ENCODE measurements around the gene MBD2.
"Not testable (repeated sequence)": the region's sequence is repeated elsewhere in the genome, so short reads cannot be mapped to it uniquely, and the experiment has no call there.

Gene MBD2

DNA sequence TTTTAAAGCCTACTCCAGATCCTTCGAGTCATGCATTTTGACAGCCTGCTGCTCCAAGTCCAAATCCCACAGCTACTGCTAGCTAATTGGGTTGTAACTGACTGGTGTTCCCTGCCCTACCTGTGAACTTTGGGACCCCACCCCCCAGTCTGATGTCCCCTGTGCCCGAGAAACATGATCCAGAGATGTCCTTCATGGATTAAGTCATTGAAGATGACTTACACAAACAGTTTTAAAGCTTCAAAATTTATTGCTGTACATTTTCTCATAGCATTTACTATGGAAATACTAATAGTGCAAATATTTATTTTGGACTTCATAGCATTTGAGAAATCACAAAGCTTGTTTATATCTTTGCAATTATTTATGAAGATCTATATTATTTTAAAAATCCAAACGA lies 73.1 kb downstream of the MBD2 start:
- no peak for DNase-seq (ENCODE audit: low read depth, low spot score)

- DNase-seq (ENCODE audit: low read depth, low spot score), result no peak
These were observed 74.2 kb downstream of the MBD2 start for GRCh38 chr18:54150226-54150625.

- DNase-seq (ENCODE audit: low read depth, low spot score), result peak; percentile 61
These were observed 75.3 kb downstream of the MBD2 start for GRCh38 chr18:54149078-54149697.

GRCh38 chr18:54148678-54149077 lies 75.8 kb downstream of the MBD2 start:
- DNase-seq (ENCODE audit: low read depth, low spot score), result no peak

- no peak for DNase-seq (ENCODE audit: low read depth, low spot score)
These were observed 76.3 kb downstream of the MBD2 start for GRCh38 chr18:54148151-54148550.

DNA sequence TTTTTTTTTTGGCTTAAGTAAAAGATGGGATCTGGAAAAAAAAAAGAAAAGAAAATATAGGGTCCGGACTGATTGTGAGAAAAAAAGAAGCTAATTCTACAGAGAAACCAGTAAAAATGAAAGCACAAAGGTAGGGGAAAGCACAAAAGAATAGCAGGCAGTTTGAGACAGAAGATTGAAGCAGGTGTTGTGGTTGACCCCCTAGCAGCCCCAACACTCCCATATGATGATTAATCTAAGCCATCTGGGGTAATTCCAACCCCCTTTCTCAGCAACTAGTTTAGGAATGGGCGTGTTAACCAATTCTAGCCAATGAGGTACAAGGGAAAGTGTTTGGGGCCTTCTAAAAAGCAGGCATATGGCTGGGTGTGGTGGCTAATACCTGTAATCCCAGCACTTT lies 77.0 kb downstream of the MBD2 start:
- DNase-seq (ENCODE audit: low read depth, low spot score), result no peak

DNA sequence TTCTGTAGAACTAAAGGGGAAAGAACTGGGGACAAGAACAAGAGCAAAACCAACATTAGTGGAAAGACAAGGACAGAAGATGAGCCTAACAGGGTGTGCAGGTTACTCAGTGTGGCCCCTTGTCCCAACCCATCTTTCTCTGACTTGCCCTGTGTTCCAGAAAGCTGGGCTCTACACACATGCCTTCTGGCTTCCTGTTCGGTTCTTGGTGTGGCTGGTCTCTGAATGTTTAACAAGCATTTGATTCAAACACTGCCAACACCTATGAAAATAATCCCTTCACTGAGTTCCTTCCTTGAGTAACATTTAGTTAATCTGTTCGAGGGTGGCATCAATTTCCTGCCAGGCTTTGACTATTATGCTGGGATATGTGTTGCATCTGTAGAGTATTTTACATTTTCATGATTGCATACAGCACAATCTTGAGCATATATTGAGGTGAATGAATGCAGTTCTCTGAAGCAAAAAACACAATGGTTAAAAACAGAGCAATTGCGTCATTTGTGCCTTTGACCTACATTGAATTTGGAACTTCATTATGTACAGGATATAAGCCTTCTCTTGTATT lies 83.3 kb downstream of the MBD2 start:
- DNase-seq (ENCODE audit: low read depth, low spot score), result no peak

DNA sequence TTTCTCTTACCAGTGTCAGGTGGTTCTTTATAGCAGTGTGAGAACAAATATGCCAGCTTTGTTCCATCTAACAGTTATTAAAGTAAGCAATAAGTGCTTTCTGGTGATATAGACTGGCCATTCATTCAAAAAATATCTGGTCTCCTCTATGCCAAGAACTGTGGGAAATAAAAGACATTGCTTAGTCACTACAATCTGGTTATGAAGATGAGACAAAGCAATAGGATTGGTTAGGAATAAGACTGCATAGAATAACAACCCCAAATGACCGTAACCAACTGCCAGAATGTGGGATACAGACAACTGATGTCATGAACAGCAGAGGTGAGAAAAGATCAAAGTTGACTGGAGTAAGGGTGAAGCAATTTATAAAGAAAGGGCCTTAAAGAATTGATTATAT lies 83.8 kb downstream of the MBD2 start:
- no peak for DNase-seq (ENCODE audit: low read depth, low spot score)

- no peak for DNase-seq (ENCODE audit: low read depth, low spot score)
These were observed 89.3 kb downstream of the MBD2 start for GRCh38 chr18:54135216-54135615.

- DNase-seq (ENCODE audit: low read depth, low spot score), result no peak
These were observed 90.4 kb downstream of the MBD2 start for GRCh38 chr18:54134053-54134452.

DNA sequence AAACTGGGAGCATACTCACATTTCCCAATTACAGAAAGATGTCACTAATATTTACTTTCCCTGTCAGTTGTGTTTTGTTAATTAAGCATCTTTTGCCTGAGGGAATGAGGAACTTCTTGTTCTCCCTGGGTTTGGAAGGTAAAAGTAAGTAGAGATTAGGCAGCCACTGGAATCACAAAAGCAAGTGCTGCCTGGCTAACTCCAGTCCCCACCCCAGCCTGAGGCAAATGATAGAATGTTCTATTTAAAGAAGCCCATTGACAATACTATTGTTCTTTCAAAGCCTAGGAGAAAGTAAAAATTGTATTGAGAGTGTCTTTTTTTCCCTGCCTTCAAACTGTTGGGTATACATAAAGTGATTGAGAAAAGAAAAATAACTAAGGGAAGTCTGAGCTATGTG lies 93.8 kb downstream of the MBD2 start:
- no peak for DNase-seq (ENCODE audit: low read depth, low spot score)

- DNase-seq (ENCODE audit: low read depth, low spot score), result no peak
These were observed 94.3 kb downstream of the MBD2 start for GRCh38 chr18:54130177-54130576.

- no peak for DNase-seq (ENCODE audit: low read depth, low spot score)
These were observed 94.9 kb downstream of the MBD2 start for GRCh38 chr18:54129448-54130067.

DNA sequence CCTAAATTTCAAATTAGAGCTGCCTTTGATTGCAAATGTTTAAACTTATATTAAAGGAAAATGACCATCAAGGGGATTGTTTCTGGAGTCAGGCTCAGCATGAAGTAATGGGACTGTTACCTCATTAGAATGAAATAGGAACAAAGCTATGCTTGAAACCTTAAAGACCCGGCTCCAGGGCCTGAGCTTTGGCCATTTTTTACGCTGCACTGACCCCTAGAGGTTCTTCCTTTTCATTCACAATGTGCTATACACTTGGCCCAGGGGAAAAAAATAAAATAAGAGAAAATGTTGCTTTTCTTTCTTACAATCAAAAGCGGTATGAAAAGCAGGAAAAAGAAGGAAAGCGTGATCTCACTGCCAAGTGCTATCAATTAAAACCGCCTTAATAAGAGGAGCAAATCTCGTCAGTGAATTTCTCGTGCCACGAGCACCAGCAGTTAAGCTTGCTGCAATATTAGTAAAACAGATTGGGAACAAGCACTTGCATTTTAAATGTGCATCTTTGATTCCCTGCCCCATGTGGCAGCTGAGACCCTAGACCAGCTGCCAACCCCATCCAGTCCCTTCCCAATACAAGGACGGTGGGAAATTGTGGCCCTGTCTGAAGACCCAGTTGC lies 96.6 kb downstream of the MBD2 start:
- no peak for DNase-seq (ENCODE audit: low read depth, low spot score)

DNA sequence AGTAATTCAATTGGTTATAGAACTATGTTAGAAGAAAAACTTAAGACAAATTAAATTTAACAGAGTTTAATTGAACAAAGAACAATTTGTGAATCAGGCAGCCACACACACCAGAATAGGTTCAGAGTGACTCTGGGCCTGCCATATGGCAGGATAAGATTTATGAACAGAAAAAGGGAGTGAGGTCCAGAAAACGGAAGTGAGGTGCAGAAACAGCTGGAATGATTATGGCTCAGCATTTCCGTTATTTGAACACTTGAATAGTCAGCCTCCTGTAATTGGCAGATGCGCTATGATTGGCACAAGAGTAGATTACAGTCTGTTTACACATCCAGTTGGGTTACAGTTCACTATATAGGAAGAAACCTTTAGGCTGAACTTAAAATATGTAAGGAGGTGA lies 99.0 kb downstream of the MBD2 start:
- DNase-seq (ENCODE audit: low read depth, low spot score), result no peak

DNA sequence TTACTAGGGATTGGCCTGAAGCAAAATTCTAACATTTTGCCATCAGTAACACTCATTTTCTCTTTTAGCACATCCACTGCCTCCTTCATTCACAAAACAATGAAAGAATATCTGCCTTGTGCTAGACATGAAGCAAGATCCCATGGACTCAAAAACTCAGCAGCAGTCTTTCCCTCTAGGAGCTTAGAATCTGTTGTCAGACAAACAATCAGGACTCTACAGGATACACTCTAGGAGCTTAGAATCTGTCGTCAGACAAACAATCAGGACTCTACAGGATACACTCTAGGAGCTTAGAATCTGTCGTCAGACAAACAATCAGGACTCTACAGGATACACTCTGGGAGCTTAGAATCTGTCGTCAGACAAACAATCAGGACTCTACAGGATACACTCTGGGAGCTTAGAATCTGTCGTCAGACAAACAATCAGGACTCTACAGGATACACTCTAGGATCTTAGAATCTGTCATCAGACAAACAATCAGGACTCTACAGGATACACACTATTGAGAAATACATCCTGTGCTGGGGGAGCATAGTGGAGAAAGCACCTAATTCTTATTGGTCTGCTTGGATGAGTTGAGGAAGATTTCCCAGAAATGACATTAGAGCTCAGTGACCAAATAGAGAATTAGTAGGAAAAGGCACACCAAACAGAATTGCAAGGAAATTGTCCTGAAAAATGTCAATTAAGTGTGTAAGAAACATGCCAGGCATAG lies 100.6 kb downstream of the MBD2 start:
- DNase-seq (ENCODE audit: low read depth, low spot score), result not testable (repeated sequence)

- DNase-seq (ENCODE audit: low read depth, low spot score), result peak; percentile 39
These were observed 104.9 kb downstream of the MBD2 start for GRCh38 chr18:54119524-54120019.

- no peak for DNase-seq (ENCODE audit: low read depth, low spot score)
These were observed 106.4 kb downstream of the MBD2 start for GRCh38 chr18:54117853-54118773.

DNA sequence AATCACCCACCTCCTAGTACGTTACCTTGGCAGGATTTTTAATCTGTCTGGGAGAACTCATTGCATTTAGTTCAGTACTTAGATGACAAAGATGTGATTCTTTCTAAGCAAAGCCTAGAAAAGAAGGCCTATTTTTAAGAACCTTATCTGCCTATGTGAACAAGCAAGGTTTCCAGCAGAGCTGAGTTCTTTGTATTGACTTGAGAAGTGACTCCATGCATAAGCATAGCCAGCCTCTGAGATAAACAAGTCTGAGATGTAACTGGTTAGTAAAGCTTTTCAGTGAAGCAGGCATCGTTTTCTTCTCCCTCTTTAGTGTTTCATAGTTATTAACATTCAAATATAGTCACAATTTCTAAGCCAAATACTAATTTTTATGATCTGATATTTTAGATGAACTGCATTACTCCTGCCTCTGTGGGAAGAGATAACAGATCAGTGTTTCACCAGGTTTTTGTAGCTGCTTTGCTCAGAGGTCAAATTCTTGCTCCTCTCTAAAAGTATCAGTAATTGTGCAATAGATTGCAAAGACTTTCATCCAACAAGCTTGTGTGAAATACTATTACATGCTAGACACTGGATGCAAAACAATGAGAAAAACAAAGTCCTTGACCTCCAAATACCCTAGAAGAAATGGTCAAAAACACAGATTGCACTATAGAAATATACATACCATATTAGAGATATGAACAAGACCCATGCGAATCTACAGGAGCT lies 107.8 kb downstream of the MBD2 start:
- no peak for DNase-seq (ENCODE audit: low read depth, low spot score)

DNA sequence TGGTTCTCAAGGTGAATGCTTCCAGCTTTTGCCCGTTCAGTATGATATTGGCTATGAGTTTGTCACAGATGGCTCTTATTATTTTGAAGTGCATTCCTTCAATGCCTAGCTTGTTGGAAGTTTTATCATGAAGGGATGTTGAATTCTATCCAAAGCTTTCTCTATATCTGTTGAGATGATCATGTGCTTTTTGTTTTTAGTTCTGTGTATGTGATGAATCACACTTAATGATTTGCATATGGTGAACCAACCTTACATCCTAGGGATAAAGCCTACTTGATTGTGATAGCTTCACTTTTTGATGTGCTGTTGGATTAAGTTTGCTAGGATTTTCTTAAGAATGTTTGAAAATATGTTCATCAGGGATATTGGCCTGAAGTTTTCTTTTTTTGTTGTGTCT lies 112.1 kb downstream of the MBD2 start:
- no peak for DNase-seq (ENCODE audit: low read depth, low spot score)
